ACC112 (cell line): ENCODE results near the gene MYO3B.

Experiments used
- H2AFZ ChIP-seq: fragments of 200-600 bp; sonication (generic); one replicate; pipeline ENCODE4 v1.6.0; 2017; ENCODE audit warnings: antibody characterized with exemption, low read length; ENCODE audit not compliant: unreplicated experiment
- H3K27ac ChIP-seq: fragments of 200-600 bp; sonication (generic); 2 replicates; pipeline ENCODE4 v1.5.1; 2014; ENCODE audit warnings: low read depth, mild to moderate bottlenecking, antibody characterized with exemption, low read length, moderate library complexity
- H3K27me3 ChIP-seq: fragments of 200-600 bp; sonication (generic); 2 replicates; pipeline ENCODE4 v1.6.1; 2014; ENCODE audit warnings: mild to moderate bottlenecking, antibody characterized with exemption, low read length, moderate library complexity, mixed read lengths; ENCODE audit not compliant: insufficient read depth
- H3K36me3 ChIP-seq: fragments of 200-600 bp; sonication (generic); 2 replicates; pipeline ENCODE4 v1.6.1; 2016; ENCODE audit warnings: mild to moderate bottlenecking, antibody characterized with exemption, low read length, moderate library complexity, mixed read lengths; ENCODE audit not compliant: insufficient read depth
- H3K4me1 ChIP-seq: fragments of 200-600 bp; sonication (generic); one replicate; pipeline ENCODE4 v1.6.1; 2016; ENCODE audit warnings: low read length, mixed read lengths; ENCODE audit not compliant: insufficient read depth, unreplicated experiment, control insufficient read depth
- H3K4me3 ChIP-seq: fragments of 200-600 bp; sonication (generic); 2 replicates; pipeline ENCODE4 v1.5.1; 2014; ENCODE audit warnings: mild to moderate bottlenecking, low read depth, low read length
- H3K79me2 ChIP-seq: fragments of 200-600 bp; sonication (generic); one replicate; pipeline ENCODE4 v1.6.0; 2016; ENCODE audit warnings: low read length; ENCODE audit not compliant: control insufficient read depth, unreplicated experiment, insufficient read depth

MYO3B gene

DNA sequence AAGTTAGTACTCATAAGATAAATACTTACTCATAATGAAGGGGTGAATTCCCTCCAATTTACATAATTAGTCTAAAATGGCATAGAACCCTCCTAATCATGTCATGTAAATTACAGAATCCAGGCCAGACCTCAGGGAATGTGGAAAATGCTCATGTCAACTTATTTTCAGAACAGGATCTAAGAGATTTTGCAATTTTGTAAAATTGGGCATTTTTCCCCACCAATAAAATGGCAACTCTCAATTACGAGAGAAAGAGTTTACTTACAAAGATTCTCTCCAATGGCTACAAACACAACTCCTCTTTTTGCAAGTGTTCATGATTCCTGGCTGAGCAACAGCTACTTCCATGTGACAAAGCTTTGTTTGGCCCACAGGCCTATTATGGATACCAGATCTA lies 503.4 kb downstream of the MYO3B start:
- no peaks in the 10 kb centered on the region for H3K4me1 ChIP-seq
- H3K27ac ChIP-seq, result no peak overlapping the region
- H3K4me3 ChIP-seq, result no peak overlapping the region
- no peaks in the 10 kb centered on the region for H3K79me2 ChIP-seq
- no peak overlapping the region for H2AFZ ChIP-seq
- no peaks in the 10 kb centered on the region for H3K36me3 ChIP-seq
- H3K27me3 ChIP-seq, result peaks cover 10% of the 10 kb centered on the region

DNA sequence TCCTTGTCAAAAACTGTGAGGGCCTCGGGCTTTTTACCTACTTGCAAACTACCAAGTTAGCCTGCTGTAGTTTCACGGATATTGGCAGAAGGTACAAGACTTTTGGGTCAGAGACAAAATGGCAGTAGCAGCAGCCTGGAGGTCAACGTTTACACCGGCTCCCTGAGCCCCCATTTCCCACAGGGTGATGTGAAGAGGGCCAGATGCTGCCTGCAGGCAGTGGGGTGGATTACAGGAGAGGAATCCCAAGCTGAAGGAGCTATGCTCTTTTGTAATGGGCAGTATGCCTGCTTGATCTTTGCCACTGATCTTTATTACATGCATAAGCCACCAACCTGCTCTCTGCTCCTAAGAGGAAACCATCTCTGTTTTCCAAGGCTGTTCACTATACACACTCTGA lies 507.6 kb downstream of the MYO3B start:
- peaks cover 9% of the 10 kb centered on the region for H3K27me3 ChIP-seq
- H3K36me3 ChIP-seq, result no peaks in the 10 kb centered on the region
- H3K4me1 ChIP-seq, result no peaks in the 10 kb centered on the region
- H3K79me2 ChIP-seq, result no peaks in the 10 kb centered on the region
- no peak overlapping the region for H3K4me3 ChIP-seq
- H3K27ac ChIP-seq, result no peak overlapping the region
- H2AFZ ChIP-seq, result no peak overlapping the region

DNA sequence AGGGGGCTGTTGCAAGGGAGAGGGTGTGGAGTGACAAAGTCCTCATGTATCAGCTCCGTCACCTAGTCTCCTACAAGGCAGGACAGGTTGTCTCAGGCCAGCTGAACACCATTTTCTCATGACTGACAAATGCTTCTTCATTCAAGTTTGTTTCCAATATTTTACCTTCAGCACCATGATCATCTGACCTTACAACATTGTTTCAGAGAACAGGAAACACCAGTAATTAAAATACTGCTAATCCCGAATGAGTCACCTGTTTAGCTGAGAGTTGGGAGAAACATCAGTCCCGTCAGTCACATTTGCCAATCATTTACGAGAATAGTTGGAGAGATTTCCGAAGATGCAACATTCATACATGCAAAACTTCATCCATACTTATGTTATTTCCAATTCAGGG lies 511.5 kb downstream of the MYO3B start:
- Histone ChIP-seq H2AFZ (no peak overlapping the region), H3K27me3 (peaks cover 26% of the 10 kb centered on the region), H3K79me2 (no peaks in the 10 kb centered on the region), H3K36me3 (no peaks in the 10 kb centered on the region), H3K4me3 (no peak overlapping the region), H3K27ac (no peak overlapping the region), H3K4me1 (no peaks in the 10 kb centered on the region)

DNA sequence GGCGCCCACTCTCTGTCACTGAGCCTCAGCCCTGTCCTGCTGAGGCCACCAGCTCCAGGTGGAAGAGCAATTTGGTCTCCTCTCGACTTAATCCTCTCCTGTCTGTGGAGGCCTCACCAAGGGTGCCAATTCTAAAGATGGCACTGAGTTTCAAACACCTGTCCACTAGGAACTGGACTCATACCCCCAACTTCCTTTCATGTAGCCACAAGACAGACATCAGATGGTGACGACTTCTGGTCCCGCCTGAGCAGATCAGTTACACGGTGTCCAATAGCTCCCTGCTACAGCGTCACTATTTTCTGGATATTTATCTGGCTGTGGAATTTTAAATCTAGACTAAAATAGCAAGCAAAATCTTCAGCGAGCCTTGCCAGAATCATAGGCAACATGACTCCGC lies 512.7 kb downstream of the MYO3B start:
- H3K36me3 ChIP-seq, result no peaks in the 10 kb centered on the region

DNA sequence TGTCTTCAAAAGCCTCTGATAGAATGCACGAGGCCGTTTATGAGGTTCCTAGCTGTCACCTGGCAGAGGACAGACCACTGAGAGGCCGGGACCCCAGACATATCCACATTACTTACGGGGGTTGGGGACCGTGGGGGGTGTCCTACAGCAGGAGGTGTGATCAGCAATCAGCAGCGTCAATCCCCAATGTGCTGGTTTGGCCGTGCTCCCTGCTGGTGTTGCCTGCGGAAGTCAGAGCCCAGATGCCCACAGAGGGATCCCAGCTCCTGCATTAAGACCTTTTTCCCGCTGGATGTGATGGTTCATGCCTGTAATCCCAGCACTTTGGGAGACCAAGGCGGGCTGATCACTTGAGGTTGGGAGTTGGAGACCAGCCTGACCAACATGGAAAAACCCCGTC lies 516.4 kb downstream of the MYO3B start:
- no peak overlapping the region for H3K4me3 ChIP-seq
- no peaks in the 10 kb centered on the region for H3K36me3 ChIP-seq
- H2AFZ ChIP-seq, result no peak overlapping the region
- H3K27me3 ChIP-seq, result peaks cover 20% of the 10 kb centered on the region
- H3K79me2 ChIP-seq, result no peaks in the 10 kb centered on the region
- no peaks in the 10 kb centered on the region for H3K4me1 ChIP-seq
- H3K27ac ChIP-seq, result no peak overlapping the region

More for the DNA sequence above, 512.7 kb downstream of the MYO3B start:
- Histone ChIP-seq H2AFZ (no peak overlapping the region), H3K4me1 (no peaks in the 10 kb centered on the region), H3K79me2 (no peaks in the 10 kb centered on the region), H3K27ac (no peak overlapping the region), H3K4me3 (no peak overlapping the region), H3K27me3 (peaks cover 23% of the 10 kb centered on the region)

DNA sequence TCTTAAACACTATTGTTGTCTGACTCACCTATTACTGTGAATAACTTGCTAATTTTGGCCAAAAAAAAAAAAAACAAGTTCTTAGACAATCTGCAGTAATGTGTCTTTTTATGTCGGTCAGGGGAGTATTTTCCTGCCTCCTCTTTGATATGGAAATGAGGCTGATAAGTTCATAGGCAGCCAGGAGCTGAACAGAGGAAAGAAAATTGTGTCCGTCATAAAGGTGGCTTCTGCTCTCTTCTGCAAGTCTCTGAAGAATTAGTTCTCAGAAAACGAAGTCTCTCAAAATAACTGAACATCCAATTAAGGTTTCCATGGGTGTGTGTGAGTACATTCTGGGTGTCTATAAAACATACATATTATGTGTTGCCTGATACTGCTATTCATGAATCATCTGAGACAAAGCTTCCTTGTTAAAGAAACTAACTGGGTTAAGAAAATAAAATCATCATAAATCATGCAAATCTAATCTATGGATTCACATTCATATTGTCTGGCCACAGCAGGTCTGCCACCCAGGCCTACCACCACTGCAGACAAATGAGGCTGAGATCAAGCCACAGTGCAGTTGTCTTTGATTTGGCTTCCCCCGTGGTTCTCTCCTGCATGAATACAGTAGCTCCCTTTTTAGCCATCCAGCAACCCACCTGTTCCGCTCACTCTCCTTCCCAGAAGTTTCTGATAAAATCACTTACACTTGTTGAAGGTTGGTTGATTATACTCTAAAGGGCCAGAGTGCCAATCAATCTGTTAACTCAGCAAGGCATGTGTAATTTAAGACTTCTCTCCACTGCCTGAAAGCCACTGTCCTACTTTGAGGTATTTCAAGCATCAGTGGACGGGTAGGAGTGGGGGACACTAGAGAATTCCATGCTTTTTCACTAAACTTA lies 517.8 kb downstream of the MYO3B start:
- H2AFZ ChIP-seq, result no peak overlapping the region
- H3K79me2 ChIP-seq, result no peaks in the 10 kb centered on the region
- no peak overlapping the region for H3K27ac ChIP-seq
- H3K27me3 ChIP-seq, result peaks cover 24% of the 10 kb centered on the region
- no peaks in the 10 kb centered on the region for H3K36me3 ChIP-seq
- H3K4me3 ChIP-seq, result no peak overlapping the region
- no peaks in the 10 kb centered on the region for H3K4me1 ChIP-seq

DNA sequence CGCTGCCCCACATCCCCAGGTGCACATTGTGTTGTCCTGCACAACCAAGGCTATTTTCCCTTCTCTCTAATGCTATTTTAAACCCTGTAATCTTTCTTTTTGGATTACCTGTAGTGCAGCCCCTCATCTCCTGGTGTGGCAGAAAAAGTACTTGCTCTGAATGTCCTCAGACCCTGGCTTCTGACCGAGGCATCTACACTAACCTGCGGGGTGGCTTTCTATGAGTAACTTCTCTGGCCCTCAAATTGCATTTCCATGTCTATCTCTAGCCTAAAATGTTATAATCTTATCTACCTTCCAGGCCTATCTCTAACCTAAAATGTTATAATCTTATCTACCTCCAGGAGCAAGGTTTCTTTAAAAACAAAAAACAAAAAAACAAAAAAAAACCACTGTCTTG lies 519.0 kb downstream of the MYO3B start:
- Histone ChIP-seq H3K36me3 (no peaks in the 10 kb centered on the region), H3K27ac (no peak overlapping the region), H3K4me1 (no peaks in the 10 kb centered on the region), H3K27me3 (peaks cover 24% of the 10 kb centered on the region), H2AFZ (no peak overlapping the region), H3K4me3 (no peak overlapping the region), H3K79me2 (no peaks in the 10 kb centered on the region)

DNA sequence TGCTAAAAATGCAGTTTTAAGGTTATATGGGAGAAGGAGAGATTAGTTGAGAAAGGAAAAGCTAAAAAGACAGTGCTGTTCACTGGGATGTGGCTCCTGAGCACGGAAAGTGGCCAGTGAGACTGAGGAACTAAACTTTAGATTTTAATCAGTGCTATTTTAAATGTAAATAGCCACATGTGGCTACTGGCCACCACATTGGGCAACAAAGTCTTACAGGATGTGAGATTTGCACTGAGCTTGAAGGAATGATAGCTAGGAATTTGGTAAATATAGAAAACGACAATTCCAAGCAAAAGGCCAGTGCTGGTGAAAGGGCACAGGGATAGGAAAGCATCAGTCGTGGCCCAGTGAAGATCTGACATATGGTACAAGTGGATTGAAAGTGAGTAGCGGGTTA lies 523.1 kb downstream of the MYO3B start:
- no peaks in the 10 kb centered on the region for H3K36me3 ChIP-seq
- H3K27ac ChIP-seq, result no peak overlapping the region
- H3K79me2 ChIP-seq, result no peaks in the 10 kb centered on the region
- no peak overlapping the region for H2AFZ ChIP-seq
- H3K4me1 ChIP-seq, result no peaks in the 10 kb centered on the region
- H3K4me3 ChIP-seq, result no peak overlapping the region
- peaks cover 47% of the 10 kb centered on the region for H3K27me3 ChIP-seq

DNA sequence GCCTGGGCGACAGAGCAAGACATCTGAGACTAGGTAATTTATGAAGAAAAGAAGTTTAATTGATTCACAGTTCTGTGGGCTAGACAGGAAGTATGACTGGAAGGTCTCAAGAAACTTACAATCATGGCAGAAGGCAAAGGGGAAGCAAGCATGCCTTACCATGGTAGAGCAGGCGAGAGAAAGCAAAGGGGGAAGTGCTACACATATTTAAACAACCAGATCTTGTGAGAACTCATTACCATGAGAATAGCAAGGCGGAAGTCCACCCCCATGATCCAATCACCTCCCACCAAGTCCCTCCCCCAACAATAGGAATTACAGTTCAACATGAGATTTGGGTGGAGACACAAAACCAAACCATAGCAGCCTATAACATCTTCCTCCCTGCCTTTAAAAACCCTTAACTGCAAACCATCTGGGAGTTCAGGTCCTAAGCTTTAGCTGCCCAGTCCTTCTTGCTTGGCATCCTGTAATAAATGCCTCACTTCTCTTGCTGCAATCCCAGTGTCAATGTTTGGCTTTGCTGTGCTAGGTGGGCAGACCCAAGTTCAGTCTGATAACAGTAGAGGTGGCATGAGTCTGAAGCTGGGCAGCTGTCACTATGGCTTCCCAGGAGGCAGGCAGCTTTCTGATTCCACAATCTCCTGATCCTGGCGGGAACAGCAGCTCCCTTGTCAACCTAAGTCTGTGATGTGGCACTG lies 526.0 kb downstream of the MYO3B start:
- Histone ChIP-seq H3K4me1 (no peaks in the 10 kb centered on the region), H2AFZ (no peak overlapping the region), H3K27ac (no peak overlapping the region), H3K4me3 (no peak overlapping the region), H3K27me3 (peaks cover 63% of the 10 kb centered on the region), H3K79me2 (no peaks in the 10 kb centered on the region), H3K36me3 (no peaks in the 10 kb centered on the region)
